HepG2 (cell line): ENCODE results near the gene OPRD1. TPM values are rescaled to one million over a fixed set of nuclear protein-coding genes. Genes with fewer than 3 reads are reported as not detected.

Source experiments
- ATAC-seq: fragments of 200-7000 bp; cut with Tn5 transposase; 3 replicates; pipeline ENCODE4 v1.9.1; 2020; ENCODE audit warnings: mild to moderate bottlenecking, moderate library complexity
- BruUV-seq: library from RNA; stranded (reverse); fragments of 400-500 nt; replicated peaks from 2 replicates; lab custom pipeline; 2021; lab: Mats Ljungman, UMichigan
- CTCF ChIA-PET: fragments of 300-600 bp; formaldehyde crosslinking; extraction: SDS; loops from one replicate; lab custom pipeline; 2021; ENCODE audit warnings: low total read pairs, inconsistent platforms, low intra/inter-chr PET ratio; lab: Yijun Ruan, JAX
- POLR2A ChIA-PET: fragments of 350-600 bp; sonication (Branson Sonifier 250); formaldehyde crosslinking; loops from one replicate; lab custom pipeline; 2020; ENCODE audit warnings: antibody characterized with exemption, inconsistent platforms; lab: Yijun Ruan, JAX
- DNase-seq: peaks from one replicate; pipeline ENCODE4 v3.0.0-alpha.2; 2015; ENCODE audit warnings: low spot score
- FAIRE-seq: peaks from 3 replicates; lab custom pipeline; 2011; peaks lifted over from hg19 to GRCh38; lab: Jason Lieb, UNC
- H2AFZ ChIP-seq: one replicate; pipeline ENCODE4 v1.6.1; 2011; ENCODE audit warnings: low read length, inconsistent platforms
- H3K27ac ChIP-seq: fragments of 300-600 bp; 3 replicates; pipeline ENCODE4 v1.8.0; 2011; ENCODE audit warnings: mixed run types, mild to moderate bottlenecking, mixed read lengths, low read length, inconsistent platforms; ENCODE audit not compliant: insufficient read depth; ENCODE audit errors: extremely low read length
- H3K27me3 ChIP-seq, 2 experiments: fragments of 200-600 bp in 1 of 2; 2 replicates in 1 of 2; 3 replicates in 1 of 2; pipeline versions ENCODE4 v1.6.0 to v1.8.0; 2011; ENCODE audit warnings: low read length in 2 of 2, mild to moderate bottlenecking in 2 of 2, moderate library complexity in 2 of 2, inconsistent platforms in 1 of 2; ENCODE audit not compliant: insufficient read depth in 2 of 2, control insufficient read depth in 1 of 2
- H3K36me3 ChIP-seq, 2 experiments: fragments of 200-600 bp in 1 of 2; replicated peaks in 1 of 2; 2 replicates in 1 of 2; 3 replicates in 1 of 2; pipeline versions ENCODE4 v1.5.1 to v1.8.0; 2011; ENCODE audit warnings: low read length in 2 of 2, inconsistent platforms in 1 of 2; ENCODE audit not compliant: insufficient read depth in 2 of 2, control insufficient read depth in 1 of 2
- H3K4me1 ChIP-seq: 2 replicates; pipeline ENCODE4 v1.5.1; 2012; ENCODE audit warnings: low read length, inconsistent platforms; ENCODE audit not compliant: insufficient read depth
- H3K4me2 ChIP-seq: 2 replicates; pipeline ENCODE4 v1.6.0; 2011; ENCODE audit warnings: low read depth, low read length, inconsistent platforms
- H3K4me3 ChIP-seq, 3 experiments: fragments of 200-600 bp in 1 of 3; sonication (generic), shearing (Covaris generic) in 1 of 3; replicated peaks in 1 of 3; 2 replicates each; pipeline ENCODE4 v1.5.1; 2011 to 2016; ENCODE audit warnings: low read length in 3 of 3, inconsistent platforms in 2 of 3, low read depth in 2 of 3, mild to moderate bottlenecking in 2 of 3, control low read depth in 1 of 3, mixed read lengths in 1 of 3; ENCODE audit not compliant: insufficient read depth in 1 of 3
- H3K79me2 ChIP-seq: one replicate; pipeline ENCODE4 v1.6.1; 2011; ENCODE audit warnings: low read length, inconsistent platforms; ENCODE audit not compliant: insufficient read depth
- H3K9ac ChIP-seq: 2 replicates; pipeline ENCODE4 v1.6.0; 2011; ENCODE audit warnings: mild to moderate bottlenecking, low read depth, low read length, inconsistent platforms; ENCODE audit not compliant: insufficient read depth
- H3K9me3 ChIP-seq: 2 replicates; pipeline ENCODE4 v1.5.1; 2012; ENCODE audit warnings: mild to moderate bottlenecking, low read length
- H4K20me1 ChIP-seq: 2 replicates; pipeline ENCODE4 v1.6.0; 2011; ENCODE audit warnings: inconsistent platforms, mild to moderate bottlenecking, low read length, moderate library complexity; ENCODE audit not compliant: insufficient read depth
- FOSL1 ChIP-seq: sonication (generic); formaldehyde crosslinking; IDR thresholded peaks from 2 replicates; pipeline ENCODE4 v1.9.0; 2021; ENCODE audit warnings: missing genetic modification reagents, borderline replicate concordance
- TBX3 ChIP-seq: fragments of 450-650 bp; IDR thresholded peaks from 2 replicates; pipeline ENCODE4 v1.6.1; 2017; ENCODE audit warnings: antibody characterized with exemption, mild to moderate bottlenecking, inconsistent platforms, borderline replicate concordance
- YEATS2 ChIP-seq: sonication (generic); formaldehyde crosslinking; IDR thresholded peaks from 2 replicates; pipeline ENCODE4 v1.4.0; 2020; ENCODE audit warnings: missing genetic modification reagents, borderline replicate concordance
- ZKSCAN8 ChIP-seq: IDR thresholded peaks from 2 replicates; pipeline ENCODE4 v1.6.1; 2016; ENCODE audit warnings: borderline replicate concordance, missing genetic modification reagents, missing compliant biosample characterization
- ZNF205 ChIP-seq: IDR thresholded peaks from 2 replicates; pipeline ENCODE4 v1.6.1; 2018; ENCODE audit warnings: missing biosample characterization, missing genetic modification reagents
- ZNF446 ChIP-seq: sonication (generic); formaldehyde crosslinking; IDR thresholded peaks from 2 replicates; pipeline ENCODE4 v1.5.0; 2020; ENCODE audit warnings: mild to moderate bottlenecking, missing genetic modification reagents
- ZNF629 ChIP-seq: sonication (generic); formaldehyde crosslinking; conservative IDR thresholded peaks from 2 replicates; pipeline ENCODE4 v1.5.0; 2020; ENCODE audit warnings: missing genetic modification reagents
- WGBS: methylation state at CpG from one replicate; pipeline ENCODE4 v1.1.6; 2017; ENCODE audit warnings: low lambda C conversion rate; 5-methylcytosine and 5-hydroxymethylcytosine counted together
- in situ Hi-C: cut with HindIII; loops from 2 replicates; pipeline ENCODE4 v1.10.0; 2017; ENCODE audit warnings: low pct_unique_long_range_greater_than_20kb; ENCODE audit not compliant: extremely low pct_ligation_motif_present
- intact Hi-C: fragments of 100-400 bp; cut with micrococcal nuclease; formaldehyde crosslinking; loops from one replicate; pipeline ENCODE4 v1.10.0; 2022; ENCODE audit not compliant: unreplicated experiment
- polyA plus RNA-seq, 8 experiments: library from polyadenylated mRNA; depleted of rRNA in 3 of 8; stranded (reverse) in 7 of 8; unstranded in 1 of 8; fragments of >200 nt; fragmentation: Illumina TruSeq in 4 of 8; extraction: Trizol in 4 of 8; gene quantifications; 2 replicates each; pipeline versions ENCODE4 v1.2.1 to v1.2.3, GENCODE V29; 2011 to 2016; ENCODE audit warnings: low read depth in 4 of 8, missing spikeins in 1 of 8, mixed read lengths in 1 of 8; ENCODE audit not compliant: insufficient read depth in 1 of 8
- total RNA-seq, 5 experiments: library from RNA; depleted of rRNA; stranded (reverse); fragments of >200 nt; fragmentation: Illumina TruSeq; extraction: Trizol; gene quantifications; 2 replicates each; pipeline ENCODE4 v1.2.3, GENCODE V29; 2016; ENCODE audit warnings: low read depth in 1 of 5
- TF ChIP-seq, protein P1 (sequence below): sonication (generic); formaldehyde crosslinking; IDR thresholded peaks from 2 replicates; pipeline ENCODE4 v1.5.1; 2020; ENCODE audit warnings: missing genetic modification reagents, mild to moderate bottlenecking, borderline replicate concordance
- TF ChIP-seq, protein P2 (sequence below): fragments of 450-650 bp; IDR thresholded peaks from 2 replicates; pipeline ENCODE4 v1.6.1; 2017

OPRD1 gene
- total and polyA plus RNA-seq, 2 of the 13 experiments (the other 11 are each of a cell fraction or from before 2014, with no cell fraction given): 0.02 to 0.03 TPM

DNA sequence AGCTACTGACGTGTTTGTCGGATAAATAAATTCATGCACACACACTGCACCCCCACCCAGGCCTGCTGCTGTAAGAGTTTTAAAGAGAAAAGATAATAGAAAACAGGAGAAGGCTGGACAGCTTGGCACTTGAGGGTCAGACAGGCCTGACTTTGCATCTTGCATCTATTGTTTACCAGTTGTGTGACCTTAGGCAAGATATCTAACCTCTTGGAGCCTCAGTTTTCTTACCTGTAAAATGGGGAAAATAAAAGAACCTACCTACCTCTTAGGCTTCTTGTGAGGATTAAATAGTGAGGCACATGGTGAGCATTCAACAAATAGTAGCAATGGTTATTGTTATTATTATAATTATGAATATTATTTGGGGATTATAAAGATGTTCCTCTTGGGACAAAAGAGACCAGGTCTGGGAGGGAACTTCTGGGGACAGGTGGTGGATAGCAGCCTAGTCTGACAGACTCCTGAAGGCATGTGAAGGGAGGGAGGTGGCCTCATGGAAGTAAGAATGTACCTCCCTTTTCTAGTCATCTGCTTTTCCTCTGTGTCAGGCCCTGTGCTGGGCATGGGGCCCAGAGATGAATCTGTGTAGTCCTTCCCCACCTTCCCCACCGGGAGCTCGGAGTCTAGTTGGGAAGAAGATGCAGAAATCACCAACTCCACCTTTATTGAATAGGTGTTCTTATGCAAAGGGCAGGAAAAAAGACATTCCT, 84.1 kb downstream of the OPRD1 start:
- TF ChIP-seq ZNF205 (CRISPR knock-in tag) (no peak), YEATS2 (CRISPR knock-in tag) (no peak), FOSL1 (CRISPR knock-in tag) (no peak), ZNF446 (CRISPR knock-in tag) (no peak), ZNF629 (CRISPR knock-in tag) (peak; percentile 53; the same call in 1 of the 2 replicates), TBX3 (no peak), ZKSCAN8 (CRISPR knock-in tag) (no peak)
- TF ChIP-seq, protein P1, sequence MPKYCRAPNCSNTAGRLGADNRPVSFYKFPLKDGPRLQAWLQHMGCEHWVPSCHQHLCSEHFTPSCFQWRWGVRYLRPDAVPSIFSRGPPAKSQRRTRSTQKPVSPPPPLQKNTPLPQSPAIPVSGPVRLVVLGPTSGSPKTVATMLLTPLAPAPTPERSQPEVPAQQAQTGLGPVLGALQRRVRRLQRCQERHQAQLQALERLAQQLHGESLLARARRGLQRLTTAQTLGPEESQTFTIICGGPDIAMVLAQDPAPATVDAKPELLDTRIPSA (CRISPR knock-in tag): no peak
- TF ChIP-seq, protein P2, sequence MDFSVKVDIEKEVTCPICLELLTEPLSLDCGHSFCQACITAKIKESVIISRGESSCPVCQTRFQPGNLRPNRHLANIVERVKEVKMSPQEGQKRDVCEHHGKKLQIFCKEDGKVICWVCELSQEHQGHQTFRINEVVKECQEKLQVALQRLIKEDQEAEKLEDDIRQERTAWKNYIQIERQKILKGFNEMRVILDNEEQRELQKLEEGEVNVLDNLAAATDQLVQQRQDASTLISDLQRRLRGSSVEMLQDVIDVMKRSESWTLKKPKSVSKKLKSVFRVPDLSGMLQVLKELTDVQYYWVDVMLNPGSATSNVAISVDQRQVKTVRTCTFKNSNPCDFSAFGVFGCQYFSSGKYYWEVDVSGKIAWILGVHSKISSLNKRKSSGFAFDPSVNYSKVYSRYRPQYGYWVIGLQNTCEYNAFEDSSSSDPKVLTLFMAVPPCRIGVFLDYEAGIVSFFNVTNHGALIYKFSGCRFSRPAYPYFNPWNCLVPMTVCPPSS: no peak
- Histone ChIP-seq H3K36me3 (peaks cover 3 to 27% of the 10 kb centered on the region in 2 experiments; a peak in 4 of 5 replicates), H3K9ac (no peak overlapping the region), H4K20me1 (no peaks in the 10 kb centered on the region; the same call in 1 of the 2 replicates), H3K79me2 (peaks cover 2% of the 10 kb centered on the region), H2AFZ (no peak overlapping the region), H3K27me3 (no peaks in the 10 kb centered on the region), H3K4me2 (no peak overlapping the region), H3K4me1 (peaks cover 10% of the 10 kb centered on the region), H3K27ac (no peak overlapping the region), H3K9me3 (no peaks in the 10 kb centered on the region), H3K4me3 (no peak overlapping the region)
- no TSS peak for BruUV-seq
- FAIRE-seq (no peak), ATAC-seq (no peak), DNase-seq (no peak)
- in situ Hi-C loops (no loop called here), intact Hi-C loops (no loop called here)
- ChIA-PET POLR2A (interaction anchor here (1.9 kb wide), 1 partner anchor 8 kb away, joined by 4 read pairs; no protein-coding TSS in a partner anchor), CTCF (no interaction called here)
- 95% methylated on average over 4 of the region's 4 CpGs for WGBS
